HG03432 (cell line): ENCODE data around the gene SLC45A2.
"Not testable (repeated sequence)": the region's sequence is repeated elsewhere in the genome, so short reads cannot be mapped to it uniquely, and the experiment has no call there.

Experiments used
- ATAC-seq: cut with Tn5 transposase; IDR thresholded peaks from one replicate; pipeline ENCODE4 v1.9.1; 2021; ENCODE audit warnings: mild to moderate bottlenecking, moderate library complexity; ENCODE audit not compliant: unreplicated experiment

The SLC45A2 gene

GRCh38 chr5:33931136-33931535 is 53.4 kb downstream of the SLC45A2 start:
- no peak for ATAC-seq

GRCh38 chr5:33929925-33930690 is 54.4 kb downstream of the SLC45A2 start:
- no peak for ATAC-seq

- no peak for ATAC-seq
Measured at GRCh38 chr5:33928283-33928682, 56.2 kb downstream of the SLC45A2 start.

GRCh38 chr5:33927685-33928084 is 56.8 kb downstream of the SLC45A2 start:
- no peak for ATAC-seq

GRCh38 chr5:33925278-33925677 is 59.2 kb downstream of the SLC45A2 start:
- ATAC-seq, result no peak

GRCh38 chr5:33921002-33921401 is 63.5 kb downstream of the SLC45A2 start:
- ATAC-seq, result no peak

- ATAC-seq, result not testable (repeated sequence)
Measured at GRCh38 chr5:33914844-33915243, 69.6 kb downstream of the SLC45A2 start.

GRCh38 chr5:33906248-33906647 is 78.2 kb downstream of the SLC45A2 start:
- ATAC-seq, result not testable (repeated sequence)

- no peak for ATAC-seq
Measured at GRCh38 chr5:33905381-33905780, 79.1 kb downstream of the SLC45A2 start.

GRCh38 chr5:33903118-33903517 is 81.4 kb downstream of the SLC45A2 start:
- no peak for ATAC-seq

- no peak for ATAC-seq
Measured at GRCh38 chr5:33901156-33901555, 83.3 kb downstream of the SLC45A2 start.
